GM23338 (cell line): ENCODE results near the gene VPS8. TPM values are rescaled to one million over a fixed set of nuclear protein-coding genes. Genes with fewer than 3 reads are reported as not detected.

Source experiments
- ATAC-seq: fragments of 200-7000 bp; cut with Tn5 transposase; 3 replicates; pipeline ENCODE4 v1.9.1; 2020
- DNase-seq: peaks from one replicate; pipeline ENCODE4 v3.0.0-alpha.2; 2015; ENCODE audit warnings: low spot score
- H2AFZ ChIP-seq: fragments of 200-600 bp; sonication (generic); 2 replicates; pipeline ENCODE4 v1.8.0; 2016; ENCODE audit warnings: antibody characterized with exemption, mild to moderate bottlenecking, moderate library complexity
- H3F3A ChIP-seq: fragments of 200-600 bp; sonication (generic); replicated peaks from 2 replicates; pipeline ENCODE4 v1.8.0; 2017; ENCODE audit warnings: antibody characterized with exemption, mixed run types, low read depth
- H3K27ac ChIP-seq: fragments of 200-600 bp; sonication (generic); 2 replicates; pipeline ENCODE4 v1.6.1; 2016; ENCODE audit warnings: low read depth
- H3K27me3 ChIP-seq: fragments of 200-600 bp; sonication (generic); 2 replicates; pipeline ENCODE4 v1.8.0; 2016; ENCODE audit warnings: mild to moderate bottlenecking, mixed run types, moderate library complexity; ENCODE audit not compliant: insufficient read depth
- H3K36me3 ChIP-seq: fragments of 200-600 bp; sonication (generic); 2 replicates; pipeline ENCODE4 v1.8.0; 2016; ENCODE audit warnings: mild to moderate bottlenecking; ENCODE audit not compliant: insufficient read depth
- H3K4me1 ChIP-seq: fragments of 200-600 bp; sonication (generic); 2 replicates; pipeline ENCODE4 v1.8.0; 2016; ENCODE audit warnings: mild to moderate bottlenecking, moderate library complexity; ENCODE audit not compliant: insufficient read depth
- H3K4me2 ChIP-seq: fragments of 200-600 bp; sonication (generic); 2 replicates; pipeline ENCODE4 v1.7.1; 2017; ENCODE audit warnings: mixed run types
- H3K4me3 ChIP-seq: fragments of 200-600 bp; sonication (generic); 2 replicates; pipeline ENCODE4 v1.6.1; 2016; ENCODE audit warnings: mixed run types
- H3K79me2 ChIP-seq: fragments of 200-600 bp; sonication (generic); replicated peaks from 2 replicates; pipeline ENCODE4 v1.8.0; 2017; ENCODE audit warnings: mild to moderate bottlenecking; ENCODE audit not compliant: insufficient read depth
- H3K9me2 ChIP-seq: fragments of 200-600 bp; sonication (generic); 2 replicates; pipeline ENCODE4 v1.8.0; 2017; ENCODE audit not compliant: insufficient read depth
- H4K20me1 ChIP-seq: fragments of 200-600 bp; sonication (generic); replicated peaks from 2 replicates; pipeline ENCODE4 v1.8.0; 2017; ENCODE audit warnings: mild to moderate bottlenecking; ENCODE audit not compliant: insufficient read depth
- H3K27ac Mint-ChIP-seq: 2 replicates; pipeline ENCODE4 v1.8.0; 2020; ENCODE audit warnings: inconsistent platforms, mild to moderate bottlenecking, moderate library complexity, mixed read lengths
- H3K27me3 Mint-ChIP-seq: 3 replicates; pipeline ENCODE4 v1.8.0; 2022; ENCODE audit warnings: low read depth, mild to moderate bottlenecking, moderate library complexity, mixed read lengths, inconsistent platforms; ENCODE audit not compliant: insufficient read depth, poor library complexity
- H3K36me3 Mint-ChIP-seq: 3 replicates; pipeline ENCODE4 v1.8.0; 2021; ENCODE audit warnings: low read depth, mild to moderate bottlenecking, inconsistent platforms, moderate library complexity, mixed read lengths
- H3K4me1 Mint-ChIP-seq: 3 replicates; pipeline ENCODE4 v1.8.0; 2020; ENCODE audit warnings: mild to moderate bottlenecking, inconsistent platforms, mixed read lengths
- H3K4me3 Mint-ChIP-seq: 3 replicates; pipeline ENCODE4 v1.8.0; 2021; ENCODE audit warnings: moderate library complexity, mild to moderate bottlenecking, inconsistent platforms, mixed read lengths
- H3K9me3 Mint-ChIP-seq: 3 replicates; pipeline ENCODE4 v1.8.0; 2020; ENCODE audit warnings: moderate library complexity, mild to moderate bottlenecking, inconsistent platforms, mixed read lengths
- CTCF ChIP-seq, 2 experiments: fragments of 200-600 bp in 1 of 2; sonication (generic) in 1 of 2; conservative IDR thresholded peaks; 2 replicates each; pipeline versions ENCODE4 v1.5.1 to v1.6.1; 2016 to 2017; ENCODE audit warnings: antibody characterized with exemption in 2 of 2, low read depth in 2 of 2, mild to moderate bottlenecking in 2 of 2, moderate library complexity in 1 of 2
- EZH2 ChIP-seq: fragments of 200-600 bp; sonication (generic); IDR thresholded peaks from one replicate; pipeline ENCODE4 v1.8.0; 2017; ENCODE audit warnings: antibody characterized with exemption, mild to moderate bottlenecking, low read depth; ENCODE audit not compliant: unreplicated experiment
- EZH2phosphoT487 ChIP-seq: fragments of 200-600 bp; sonication (generic); IDR thresholded peaks from one replicate; pipeline ENCODE4 v1.8.1; 2018; ENCODE audit warnings: antibody characterized with exemption; ENCODE audit not compliant: unreplicated experiment
- JUNB ChIP-seq: IDR thresholded peaks from one replicate; pipeline ENCODE4 v1.6.1; 2016; ENCODE audit warnings: antibody characterized with exemption; ENCODE audit not compliant: unreplicated experiment
- NANOG ChIP-seq: IDR thresholded peaks from 2 replicates; pipeline ENCODE4 v1.6.1; 2016; ENCODE audit warnings: antibody characterized with exemption, borderline replicate concordance
- POLR2AphosphoS5 ChIP-seq: IDR thresholded peaks from 2 replicates; pipeline ENCODE4 v1.6.1; 2016; ENCODE audit warnings: antibody characterized with exemption, low read depth
- STAT1 ChIP-seq: IDR thresholded peaks from one replicate; pipeline ENCODE4 v1.6.1; 2016; ENCODE audit warnings: antibody characterized with exemption; ENCODE audit not compliant: unreplicated experiment
- ZNF331 ChIP-seq: fragments of 250-450 bp; sonication (Bioruptor Pico); IDR thresholded peaks from 2 replicates; pipeline ENCODE4 v1.5.0; 2020; ENCODE audit warnings: low read depth, mild to moderate bottlenecking, moderate library complexity
- polyA plus RNA-seq: library from polyadenylated mRNA; unstranded; fragments of >200 nt; fragmentation: Nextera tagmentation; extraction: Ambion mirVana; gene quantifications from 2 replicates; pipeline ENCODE4 v1.2.1, GENCODE V29; 2016
- total RNA-seq: library from RNA; depleted of rRNA; stranded (reverse); fragments of >200 nt; shearing (Covaris generic); gene quantifications from 2 replicates; pipeline ENCODE4 v1.2.3, GENCODE V29; 2014
- TF ChIP-seq, protein P1 (sequence below): IDR thresholded peaks from 2 replicates; pipeline ENCODE4 v1.6.1; 2016; ENCODE audit warnings: antibody characterized with exemption

VPS8 gene
- total and polyA plus RNA-seq, 2 experiments from 2014 or later: 17.3 to 45.5 TPM

DNA sequence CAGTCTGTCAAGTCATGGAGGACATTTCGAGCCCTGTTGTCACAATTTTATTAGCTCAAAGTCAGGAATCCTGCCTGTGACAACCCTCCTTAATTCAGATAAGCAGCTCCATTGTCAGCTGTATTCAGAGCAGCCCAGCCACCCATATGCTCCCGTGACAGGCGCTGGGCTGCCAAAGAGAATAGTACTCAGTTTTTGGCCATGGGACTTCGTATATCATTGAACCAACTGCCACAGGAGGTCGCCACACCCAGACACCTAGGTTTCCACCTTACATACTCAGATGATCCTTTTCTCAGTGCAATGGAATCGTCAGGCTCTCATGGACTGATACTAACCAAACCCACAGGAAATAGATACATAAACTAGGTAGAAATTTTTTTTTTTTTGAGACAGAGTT lies 240.7 kb downstream of the VPS8 start:
- H3K27ac Mint-ChIP-seq: no peak overlapping the region
- TF ChIP-seq ZNF331 (CRISPR knock-in tag): no peak
- no peak for TF ChIP-seq EZH2phosphoT487
- peak; percentile 19 to 49; a peak in 2 of 4 replicates for TF ChIP-seq CTCF (conservative IDR thresholded peaks at IDR 0.05; ENCODE audit: low read depth in 2 of 2)
- DNase-seq (peak; percentile 41), ATAC-seq (peak; percentile 67)
- peaks cover 44% of the 10 kb centered on the region for H3K36me3 Mint-ChIP-seq
- Histone ChIP-seq H3K27ac (no peak overlapping the region), H3K4me2 (no peak overlapping the region), H3K27me3 (no peaks in the 10 kb centered on the region), H3K4me1 (no peaks in the 10 kb centered on the region), H2AFZ (no peak overlapping the region), H3F3A (no peaks in the 10 kb centered on the region), H3K9me2 (no peaks in the 10 kb centered on the region), H3K4me3 (no peak overlapping the region), H3K36me3 (peaks cover 3% of the 10 kb centered on the region; the same call in 1 of the 2 replicates), H4K20me1 (no peaks in the 10 kb centered on the region), H3K79me2 (no peaks in the 10 kb centered on the region)
- H3K4me3 Mint-ChIP-seq: no peak overlapping the region
- no peaks in the 10 kb centered on the region; the same call in 2 of the 3 replicates for H3K4me1 Mint-ChIP-seq
- peaks cover 6% of the 10 kb centered on the region; the same call in 2 of the 3 replicates for H3K9me3 Mint-ChIP-seq
- peaks cover 5% of the 10 kb centered on the region for H3K27me3 Mint-ChIP-seq

GRCh38 chr3:185056908-185057307 lies 244.9 kb downstream of the VPS8 start:
- Histone ChIP-seq H3K4me1 (no peaks in the 10 kb centered on the region), H3K27ac (no peak overlapping the region), H3K79me2 (no peaks in the 10 kb centered on the region), H3F3A (no peaks in the 10 kb centered on the region), H3K4me2 (no peak overlapping the region), H4K20me1 (no peaks in the 10 kb centered on the region), H3K9me2 (no peaks in the 10 kb centered on the region), H2AFZ (no peak overlapping the region), H3K4me3 (no peak overlapping the region), H3K27me3 (no peaks in the 10 kb centered on the region), H3K36me3 (peaks cover 6% of the 10 kb centered on the region)
- Mint-ChIP-seq H3K27ac (no peak overlapping the region), H3K36me3 (peaks cover 51% of the 10 kb centered on the region), H3K9me3 (peaks cover 41% of the 10 kb centered on the region), H3K4me3 (no peak overlapping the region), H3K27me3 (peaks cover 2% of the 10 kb centered on the region), H3K4me1 (no peaks in the 10 kb centered on the region)
- ATAC-seq (no peak), DNase-seq (no peak)
- TF ChIP-seq ZNF331 (CRISPR knock-in tag) (no peak), POLR2AphosphoS5 (no peak), EZH2 (no peak)
- TF ChIP-seq, protein P1, sequence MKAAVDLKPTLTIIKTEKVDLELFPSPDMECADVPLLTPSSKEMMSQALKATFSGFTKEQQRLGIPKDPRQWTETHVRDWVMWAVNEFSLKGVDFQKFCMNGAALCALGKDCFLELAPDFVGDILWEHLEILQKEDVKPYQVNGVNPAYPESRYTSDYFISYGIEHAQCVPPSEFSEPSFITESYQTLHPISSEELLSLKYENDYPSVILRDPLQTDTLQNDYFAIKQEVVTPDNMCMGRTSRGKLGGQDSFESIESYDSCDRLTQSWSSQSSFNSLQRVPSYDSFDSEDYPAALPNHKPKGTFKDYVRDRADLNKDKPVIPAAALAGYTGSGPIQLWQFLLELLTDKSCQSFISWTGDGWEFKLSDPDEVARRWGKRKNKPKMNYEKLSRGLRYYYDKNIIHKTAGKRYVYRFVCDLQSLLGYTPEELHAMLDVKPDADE: no peak

DNA sequence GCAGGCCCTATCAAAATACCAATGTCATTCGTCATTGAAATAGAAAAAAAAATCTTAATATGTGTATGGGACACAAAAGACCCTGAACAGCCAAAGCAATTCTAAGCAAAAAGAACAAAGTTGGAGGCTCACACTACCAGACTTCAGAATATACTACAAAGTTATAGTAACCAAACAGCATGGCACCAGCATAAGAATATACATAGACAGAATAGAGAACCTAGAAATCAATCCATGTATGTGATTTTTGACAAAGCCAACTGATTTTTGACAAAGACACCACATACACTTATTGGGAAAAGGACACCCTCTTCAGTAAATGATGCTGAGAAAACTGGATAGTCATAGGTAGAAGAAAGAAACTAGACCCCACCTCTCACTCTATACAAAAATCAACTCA lies 245.9 kb downstream of the VPS8 start:
- no peak for ATAC-seq
- Mint-ChIP-seq H3K27ac (no peak overlapping the region), H3K9me3 (peaks cover 41% of the 10 kb centered on the region), H3K36me3 (peaks cover 43% of the 10 kb centered on the region), H3K4me3 (no peak overlapping the region), H3K4me1 (no peaks in the 10 kb centered on the region), H3K27me3 (peaks cover 2% of the 10 kb centered on the region)
- Histone ChIP-seq H3K4me3 (no peak overlapping the region), H3K27me3 (no peaks in the 10 kb centered on the region), H3K36me3 (peaks cover 6% of the 10 kb centered on the region; the same call in 1 of the 2 replicates), H2AFZ (no peak overlapping the region), H4K20me1 (no peaks in the 10 kb centered on the region), H3F3A (no peaks in the 10 kb centered on the region), H3K4me1 (no peaks in the 10 kb centered on the region), H3K79me2 (no peaks in the 10 kb centered on the region), H3K9me2 (no peaks in the 10 kb centered on the region), H3K4me2 (no peak overlapping the region), H3K27ac (no peak overlapping the region)
- no peak for DNase-seq
- TF ChIP-seq JUNB: no peak
- TF ChIP-seq NANOG: no peak
- TF ChIP-seq, protein P1: no peak
- TF ChIP-seq ZNF331 (CRISPR knock-in tag): no peak
- no peak for TF ChIP-seq CTCF (conservative IDR thresholded peaks at IDR 0.05; ENCODE audit: low read depth in 2 of 2)
- no peak for TF ChIP-seq STAT1
